ENCODE results near the gene FGF14. TPM values are rescaled to one million over a fixed set of nuclear protein-coding genes. Genes with fewer than 3 reads are reported as not detected.

The FGF14 gene
- total RNA-seq (2014; rRNA removed) (not detected in 2 replicates), Bru-seq, nascent RNA (percentile 4 among the genes with signal in this experiment), BruChase-seq, experiment 1, labeled RNA remaining after a 6-hour chase (percentile 4 among the genes with signal in this experiment), BruChase-seq, experiment 2, labeled RNA remaining after a 2-hour chase (percentile 9 among the genes with signal in this experiment)
- long read RNA-seq, partial matches to known transcripts, result 0 of 1 reads
- long read RNA-seq, other reads (novel, unspliced or antisense), result 1 of 1 reads

GRCh38 chr13:102401766-102402165, at the start of gene FGF14:
FGF14 (minus strand) TSS chr13:102402048.
- DNase-seq (no peak), ATAC-seq (no peak)
- Histone ChIP-seq H3F3A (ENCODE audit: low read length, unreplicated experiment) (no peaks in the 10 kb centered on the region), H3K4me2 (ENCODE audit: low read length) (no peak within 1 kb of the TSS), H3K27ac (ENCODE audit: low read length) (no peak within 1 kb of the TSS), H3K36me3 (ENCODE audit: low read depth, low read length) (no peaks in the 10 kb centered on the region), H3K4me3 (ENCODE audit: low read length) (no peak within 1 kb of the TSS), H3K9ac (ENCODE audit: low read length) (no peak within 1 kb of the TSS), H3K79me2 (ENCODE audit: low read length) (no peaks in the 10 kb centered on the region), H3K27me3 (ENCODE audit: low read length) (peaks cover 70% of the 10 kb centered on the region), H2AFZ (ENCODE audit: low read length) (no peak within 1 kb of the TSS), H3K9me2 (replicated peaks; ENCODE audit: low read length) (no peaks in the 10 kb centered on the region), H3K4me1 (ENCODE audit: insufficient read depth, low read length) (no peaks in the 10 kb centered on the region), H3K9me3 (ENCODE audit: low read length) (no peaks in the 10 kb centered on the region), H4K20me1 (ENCODE audit: low read length) (no peaks in the 10 kb centered on the region)
- ChIA-PET CTCF (no interaction called here), POLR2A (ENCODE audit: unreplicated experiment) (no interaction called here)
- intact Hi-C loops (cut with micrococcal nuclease), result no loop called here
- no TSS peak for BruUV-seq (replicated peaks)
- TF ChIP-seq EZH2phosphoT487 (IDR thresholded peaks at IDR 0.05; ENCODE audit: borderline replicate concordance, low read length) (no peak), CTCF (conservative IDR thresholded peaks at IDR 0.05; ENCODE audit: low read depth, low read length) (no peak), EZH2 (IDR thresholded peaks at IDR 0.05; ENCODE audit: low read length, unreplicated experiment) (no peak)

GRCh38 chr13:102443249-102443648, 41.4 kb upstream of the FGF14 start:
- no peak overlapping the region for H2AFZ ChIP-seq (ENCODE audit: low read length)
- H3K9me2 ChIP-seq (replicated peaks; ENCODE audit: low read length), result no peaks in the 10 kb centered on the region
- no TSS peak for BruUV-seq (replicated peaks)
- no peaks in the 10 kb centered on the region for H3K79me2 ChIP-seq (ENCODE audit: low read length)
- ChIA-PET POLR2A (ENCODE audit: unreplicated experiment) (no interaction called here), CTCF (no interaction called here)
- H3F3A ChIP-seq (ENCODE audit: low read length, unreplicated experiment), result no peaks in the 10 kb centered on the region
- DNase-seq (no peak), ATAC-seq (no peak)
- H3K27ac ChIP-seq (ENCODE audit: low read length), result no peak overlapping the region
- no peaks in the 10 kb centered on the region for H3K36me3 ChIP-seq (ENCODE audit: low read depth, low read length)
- H3K4me3 ChIP-seq (ENCODE audit: low read length), result no peak overlapping the region
- H3K27me3 ChIP-seq (ENCODE audit: low read length), result peaks cover 30% of the 10 kb centered on the region
- no peaks in the 10 kb centered on the region for H4K20me1 ChIP-seq (ENCODE audit: low read length)
- no peak overlapping the region for H3K9ac ChIP-seq (ENCODE audit: low read length)
- no peak overlapping the region for H3K4me2 ChIP-seq (ENCODE audit: low read length)
- intact Hi-C loops (cut with micrococcal nuclease), result no loop called here
- H3K4me1 ChIP-seq (ENCODE audit: insufficient read depth, low read length), result no peaks in the 10 kb centered on the region
- no peak for TF ChIP-seq EZH2phosphoT487 (IDR thresholded peaks at IDR 0.05; ENCODE audit: borderline replicate concordance, low read length)
- no peak for TF ChIP-seq CTCF (conservative IDR thresholded peaks at IDR 0.05; ENCODE audit: low read depth, low read length)
- no peak for TF ChIP-seq EZH2 (IDR thresholded peaks at IDR 0.05; ENCODE audit: low read length, unreplicated experiment)
- H3K9me3 ChIP-seq (ENCODE audit: low read length), result no peaks in the 10 kb centered on the region

- peaks cover 34% of the 10 kb centered on the region for H3K27me3 ChIP-seq (ENCODE audit: low read length)
- intact Hi-C loops (cut with micrococcal nuclease), result no loop called here
- H3K27ac ChIP-seq (ENCODE audit: low read length), result no peak overlapping the region
- no peak for TF ChIP-seq EZH2phosphoT487 (IDR thresholded peaks at IDR 0.05; ENCODE audit: borderline replicate concordance, low read length)
- no peak for TF ChIP-seq EZH2 (IDR thresholded peaks at IDR 0.05; ENCODE audit: low read length, unreplicated experiment)
- no peak for TF ChIP-seq CTCF (conservative IDR thresholded peaks at IDR 0.05; ENCODE audit: low read depth, low read length)
- POLR2A ChIA-PET (ENCODE audit: unreplicated experiment), result no interaction called here
- H2AFZ ChIP-seq (ENCODE audit: low read length), result no peak overlapping the region
- DNase-seq, result no peak
- no peak for ATAC-seq
- H3K9me3 ChIP-seq (ENCODE audit: low read length), result no peaks in the 10 kb centered on the region
- H3K9me2 ChIP-seq (replicated peaks; ENCODE audit: low read length), result no peaks in the 10 kb centered on the region
- H3K9ac ChIP-seq (ENCODE audit: low read length), result no peak overlapping the region
- H3F3A ChIP-seq (ENCODE audit: low read length, unreplicated experiment), result no peaks in the 10 kb centered on the region
- no peaks in the 10 kb centered on the region for H3K36me3 ChIP-seq (ENCODE audit: low read depth, low read length)
- no peak overlapping the region for H3K4me3 ChIP-seq (ENCODE audit: low read length)
- no peak overlapping the region for H3K4me2 ChIP-seq (ENCODE audit: low read length)
- CTCF ChIA-PET, result no interaction called here
- H3K4me1 ChIP-seq (ENCODE audit: insufficient read depth, low read length), result no peaks in the 10 kb centered on the region
- no peaks in the 10 kb centered on the region for H3K79me2 ChIP-seq (ENCODE audit: low read length)
- BruUV-seq (replicated peaks), result no TSS peak
- no peaks in the 10 kb centered on the region for H4K20me1 ChIP-seq (ENCODE audit: low read length)
Measured at GRCh38 chr13:102441085-102441484, 39.2 kb upstream of the FGF14 start.

All from PC-3 (cell line).